GM21390 (cell line): ENCODE data around the gene AP3B1.
"Not testable (repeated sequence)": the region's sequence is repeated elsewhere in the genome, so short reads cannot be mapped to it uniquely, and the experiment has no call there.

ENCODE experiments used
- ATAC-seq: cut with Tn5 transposase; IDR thresholded peaks from one replicate; pipeline ENCODE4 v1.9.1; 2021; ENCODE audit not compliant: unreplicated experiment

AP3B1 gene

DNA sequence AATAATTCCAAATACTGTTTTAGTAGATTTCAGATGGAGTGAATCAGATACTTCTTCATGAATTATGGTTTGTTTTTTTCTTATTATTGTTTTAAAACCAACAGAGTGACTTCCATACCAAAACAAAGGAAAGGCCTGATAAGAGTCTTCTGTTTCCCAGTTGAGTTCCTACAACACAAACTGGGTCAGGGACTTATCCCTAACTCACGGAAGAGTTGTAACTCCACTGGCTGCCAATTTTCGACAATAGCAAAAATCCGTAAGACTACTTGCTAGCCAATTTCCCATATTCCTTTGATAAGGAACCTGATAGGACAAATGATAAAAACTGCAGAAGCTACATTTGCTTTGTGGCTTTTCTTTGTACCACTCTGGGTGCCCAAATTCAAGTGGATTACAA lies 219.2 kb downstream of the AP3B1 start:
- ATAC-seq, result no peak

DNA sequence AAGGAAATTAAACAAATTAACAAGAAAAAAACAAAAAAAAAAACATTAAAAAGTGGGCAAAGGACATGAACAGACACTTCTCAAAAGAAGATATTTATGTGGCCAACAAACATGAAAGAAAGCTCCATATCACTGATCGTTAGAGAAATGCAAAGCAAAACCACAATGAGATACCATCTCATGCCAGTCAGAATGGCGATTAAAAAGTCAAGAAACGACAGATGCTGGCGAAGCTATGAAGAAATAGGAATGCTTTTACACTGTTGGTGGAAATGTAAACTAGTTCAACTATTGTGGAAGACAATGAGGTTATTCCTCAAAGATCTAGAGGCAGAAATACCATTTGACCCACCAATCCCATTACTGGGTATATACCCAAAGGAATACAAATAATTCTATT lies 223.8 kb downstream of the AP3B1 start:
- not testable (repeated sequence) for ATAC-seq

DNA sequence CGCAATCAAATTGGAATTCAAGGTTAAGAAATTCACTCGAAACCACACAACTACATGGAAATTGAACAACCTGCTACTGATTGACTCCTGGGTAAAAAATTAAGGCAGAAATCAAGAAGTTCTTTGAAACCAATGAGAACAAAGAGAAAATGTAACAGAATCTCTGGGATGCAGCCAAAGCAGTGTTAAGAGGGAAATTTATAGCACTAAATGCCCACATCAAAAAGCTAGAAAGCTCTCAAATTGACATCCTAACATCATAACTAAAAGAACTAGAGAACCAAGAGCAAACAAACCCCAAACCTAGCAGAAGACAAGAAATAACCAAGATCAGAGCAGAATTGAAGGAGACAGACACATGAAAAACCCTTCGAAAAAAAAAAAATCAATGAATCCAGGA lies 226.9 kb downstream of the AP3B1 start:
- ATAC-seq, result not testable (repeated sequence)

DNA sequence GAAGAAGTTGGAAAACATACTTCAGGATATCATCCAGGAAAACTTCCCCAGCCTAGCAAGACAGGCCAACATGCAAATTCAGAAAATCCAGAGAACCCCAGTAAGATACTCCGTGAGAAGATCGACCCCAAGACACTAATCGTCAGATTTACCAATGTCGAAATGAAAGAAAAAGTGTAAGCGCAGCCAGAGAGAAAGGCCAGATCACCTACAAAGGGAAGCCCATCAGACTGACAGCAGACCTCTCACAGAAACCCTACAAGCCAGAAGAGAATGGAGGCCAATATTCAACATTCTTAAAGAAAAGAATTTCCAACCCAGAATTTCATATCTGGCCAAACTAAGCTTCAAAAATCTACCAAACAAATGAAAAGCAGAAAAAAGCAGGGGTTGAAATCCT lies 227.8 kb downstream of the AP3B1 start:
- not testable (repeated sequence) for ATAC-seq

DNA sequence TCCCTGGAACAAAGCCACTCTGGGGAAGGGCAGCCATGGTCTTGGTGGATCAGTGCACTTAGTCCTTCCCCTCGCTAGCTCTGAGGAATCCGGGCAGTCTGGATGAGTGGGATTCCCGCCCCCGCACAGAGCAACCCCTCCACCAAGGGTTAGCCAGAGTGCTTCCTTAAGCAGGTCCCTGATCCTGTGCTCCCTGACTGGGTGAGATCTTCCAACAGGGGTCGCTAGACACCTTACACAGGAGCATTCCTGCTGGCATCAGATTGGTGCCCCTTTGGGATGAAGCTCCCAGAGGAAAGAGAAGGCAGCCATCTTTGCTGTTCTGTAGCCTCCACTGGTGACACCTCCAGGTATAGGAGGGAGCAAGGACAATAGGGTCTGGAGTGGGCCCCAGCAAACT lies 228.8 kb downstream of the AP3B1 start:
- ATAC-seq, result no peak

DNA sequence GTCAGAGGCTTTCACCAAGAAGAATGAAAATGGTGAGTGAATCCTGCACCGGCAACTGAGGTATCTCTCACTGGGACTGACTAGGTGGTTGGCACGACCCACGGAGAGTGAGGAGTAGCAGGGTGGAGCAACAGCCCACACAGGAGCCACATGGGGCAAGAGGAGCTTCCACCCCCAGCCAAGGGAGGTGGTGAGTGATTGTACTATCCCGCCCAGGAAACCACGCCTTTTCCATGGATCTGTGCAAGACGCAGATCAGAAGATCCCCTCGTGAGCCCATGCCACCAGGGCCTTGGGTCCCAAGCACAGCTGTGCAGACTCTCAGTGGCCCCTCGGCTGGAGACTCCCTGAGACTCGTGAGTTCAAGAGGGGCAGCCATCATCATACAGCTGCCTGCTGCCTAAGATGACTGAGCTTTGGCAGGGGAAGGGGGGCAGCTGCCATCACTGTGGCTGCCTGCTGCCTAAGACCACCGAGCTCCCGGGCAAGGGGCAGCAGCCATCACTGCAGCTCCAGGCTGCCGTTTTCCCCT lies 229.5 kb downstream of the AP3B1 start:
- no peak for ATAC-seq

DNA sequence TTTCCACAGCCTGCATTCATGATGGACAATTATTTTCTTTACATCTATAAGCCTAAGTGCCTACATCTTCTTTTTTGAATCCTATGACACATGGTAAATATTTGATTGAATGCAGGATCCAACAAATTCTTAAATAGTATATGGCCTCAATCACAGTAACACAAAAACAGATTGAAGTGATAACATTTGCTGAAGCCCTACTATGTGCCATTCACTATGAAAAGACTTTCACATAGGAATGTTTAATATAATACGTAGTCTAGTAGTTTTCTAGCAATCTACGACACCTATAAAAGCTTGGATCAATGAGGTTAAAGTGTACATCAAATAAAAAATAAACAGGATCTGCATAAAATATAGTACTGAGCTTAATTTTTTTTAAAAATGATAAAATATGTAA lies 231.0 kb downstream of the AP3B1 start:
- ATAC-seq, result no peak

DNA sequence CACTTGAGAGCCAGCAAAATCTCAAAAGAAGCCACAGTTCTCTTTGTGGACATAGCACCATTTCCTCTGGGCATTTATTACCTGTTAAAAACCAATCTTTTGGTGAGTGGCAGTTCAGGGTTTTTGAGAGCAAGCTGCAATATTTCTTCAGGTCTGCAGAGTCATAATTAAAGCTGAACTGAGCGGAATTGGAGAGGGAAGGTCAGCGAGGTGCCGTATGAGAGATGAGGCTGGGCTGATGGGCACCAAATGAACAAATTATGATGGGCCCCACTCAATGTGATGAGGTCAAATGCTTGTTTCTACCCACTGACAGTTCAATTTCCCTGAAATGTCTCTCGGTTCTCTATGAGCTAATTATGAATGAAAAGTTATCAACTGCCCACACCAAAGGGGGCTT lies 231.9 kb downstream of the AP3B1 start:
- no peak for ATAC-seq

DNA sequence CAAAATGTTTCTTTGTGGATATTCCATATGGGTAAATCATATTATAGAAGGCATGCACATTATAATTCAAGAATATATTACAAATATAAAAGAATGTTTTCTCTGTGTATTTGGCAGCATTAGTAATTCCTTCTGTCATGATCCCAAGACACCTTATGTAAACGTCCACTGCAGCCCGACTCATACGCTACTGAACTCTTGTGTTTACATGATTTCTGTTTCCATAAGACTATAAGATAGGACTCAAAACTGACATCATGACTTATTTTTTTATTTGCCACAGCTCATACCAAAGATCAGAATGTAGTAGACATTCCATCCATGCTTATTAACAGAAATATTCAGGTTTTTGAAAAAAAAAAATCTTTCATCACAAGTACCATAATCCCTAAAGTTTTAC lies 234.1 kb downstream of the AP3B1 start:
- ATAC-seq, result no peak

DNA sequence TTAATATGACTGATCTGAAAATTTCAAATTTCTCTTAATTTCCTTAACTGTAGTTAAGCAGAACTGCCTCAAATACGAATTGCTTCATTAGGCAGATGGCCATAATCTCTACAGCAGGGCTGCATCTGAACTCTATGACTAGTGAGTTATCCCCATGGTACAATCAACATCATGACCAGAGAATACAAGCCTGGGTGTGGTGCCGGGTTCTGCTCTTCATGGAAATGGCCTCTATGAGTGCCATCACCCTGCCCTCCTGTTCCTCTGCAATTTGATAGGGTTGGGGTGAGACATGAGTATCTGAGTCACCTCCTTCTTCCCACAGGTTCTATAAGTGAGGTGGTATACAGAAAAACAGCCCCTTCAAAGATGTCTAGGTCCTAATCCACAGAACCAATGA lies 235.9 kb downstream of the AP3B1 start:
- no peak for ATAC-seq

DNA sequence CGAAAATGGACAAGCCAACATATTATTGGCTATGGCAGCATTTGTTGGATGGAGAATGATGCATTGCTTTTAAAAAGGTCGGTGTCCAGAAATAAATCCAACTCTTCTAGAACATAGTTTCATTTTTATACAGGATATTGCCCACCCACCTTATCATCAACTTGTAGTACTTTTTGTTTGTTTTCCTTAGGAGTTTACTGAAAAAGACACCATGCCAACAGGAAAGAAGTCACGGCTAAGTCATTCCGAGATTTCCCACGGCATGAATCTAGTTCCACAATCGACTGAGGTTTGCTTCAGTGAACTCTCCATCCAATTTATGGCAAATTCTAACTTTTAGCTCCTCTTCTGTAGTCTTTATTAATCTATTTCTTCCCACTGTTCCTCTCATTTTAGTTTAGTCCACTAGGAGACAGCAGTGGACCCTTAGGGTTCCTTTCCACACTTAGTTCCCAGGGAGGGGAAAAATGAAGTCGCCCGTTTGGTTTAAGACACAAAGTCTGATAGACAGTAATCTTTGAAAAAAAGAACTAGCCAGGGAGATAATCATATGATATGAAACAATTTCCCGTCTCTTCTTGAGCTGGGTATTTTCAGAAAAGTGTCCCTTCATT lies 237.5 kb downstream of the AP3B1 start:
- no peak for ATAC-seq

DNA sequence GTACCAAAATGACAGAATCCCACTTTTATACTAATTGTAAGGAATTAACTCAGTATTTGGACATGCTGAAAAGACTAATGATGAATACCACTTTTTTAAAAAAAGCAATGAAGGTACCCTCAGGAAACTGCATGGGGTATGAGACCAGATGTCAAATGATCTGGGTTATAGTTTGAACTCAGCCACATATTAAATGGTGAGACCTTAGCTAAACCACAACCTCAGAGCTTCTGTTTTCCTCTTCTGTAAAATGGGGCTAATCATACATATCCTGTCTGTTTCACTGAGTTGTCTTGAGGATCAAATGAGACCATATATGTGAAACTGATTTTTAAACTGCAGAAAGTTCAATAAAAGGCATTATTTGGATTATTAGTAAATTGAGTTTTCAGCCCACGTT lies 238.4 kb downstream of the AP3B1 start:
- no peak for ATAC-seq

DNA sequence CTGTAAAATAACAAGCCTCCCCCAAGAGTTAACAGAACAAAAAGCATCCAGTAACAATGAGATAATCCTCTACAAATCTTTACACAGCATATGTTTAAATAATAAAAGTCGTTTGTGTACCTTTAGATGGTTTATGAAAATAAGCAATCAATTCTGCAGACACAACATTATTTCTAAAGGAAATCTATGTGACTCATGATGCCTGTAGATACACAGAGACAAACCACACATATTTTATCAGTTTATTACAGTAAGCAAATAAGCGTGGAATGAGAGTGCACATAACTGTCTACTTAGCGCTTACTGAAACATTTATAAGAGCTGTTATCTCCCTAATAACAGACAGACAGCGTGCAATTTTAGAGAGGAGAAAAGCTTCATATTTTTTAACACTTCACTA lies 243.6 kb downstream of the AP3B1 start:
- no peak for ATAC-seq

DNA sequence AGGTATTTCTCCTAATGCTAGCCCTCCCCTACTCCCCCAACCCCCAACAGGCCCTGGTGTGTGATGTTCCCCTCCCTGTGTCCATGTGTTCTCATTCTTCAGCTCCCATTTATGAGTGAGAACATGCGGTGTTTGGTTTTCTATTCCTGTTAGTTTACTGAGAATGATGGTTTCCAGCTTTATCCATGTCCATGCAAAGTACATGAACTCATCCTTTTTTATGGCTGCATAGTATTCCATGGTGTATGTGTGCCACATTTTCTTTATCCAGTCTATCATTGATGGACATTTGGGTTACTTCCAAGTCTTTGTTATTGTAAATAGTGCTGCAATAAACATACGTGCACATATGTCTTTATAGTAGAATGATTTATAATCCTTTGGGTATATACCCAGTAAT lies 247.7 kb downstream of the AP3B1 start:
- ATAC-seq, result not testable (repeated sequence)

DNA sequence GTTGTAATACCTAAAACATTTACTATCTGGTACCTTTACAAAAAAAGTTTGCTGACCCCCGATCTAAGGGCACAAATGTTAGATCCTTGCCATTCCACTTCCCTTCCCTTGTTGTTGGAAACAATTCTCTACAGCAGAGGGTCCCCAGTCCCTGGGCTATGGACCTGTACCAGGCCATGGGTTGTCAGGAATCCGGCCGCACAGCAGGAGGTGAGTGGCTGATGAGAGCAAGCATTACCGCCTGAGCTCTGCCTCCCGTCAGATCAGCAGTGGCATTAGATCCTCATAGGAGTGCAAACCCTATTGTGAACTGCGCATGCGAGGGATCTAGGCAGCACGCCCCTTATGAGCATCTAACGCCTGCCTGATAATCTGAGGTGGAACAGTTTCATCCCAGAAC lies 248.5 kb downstream of the AP3B1 start:
- ATAC-seq, result no peak

DNA sequence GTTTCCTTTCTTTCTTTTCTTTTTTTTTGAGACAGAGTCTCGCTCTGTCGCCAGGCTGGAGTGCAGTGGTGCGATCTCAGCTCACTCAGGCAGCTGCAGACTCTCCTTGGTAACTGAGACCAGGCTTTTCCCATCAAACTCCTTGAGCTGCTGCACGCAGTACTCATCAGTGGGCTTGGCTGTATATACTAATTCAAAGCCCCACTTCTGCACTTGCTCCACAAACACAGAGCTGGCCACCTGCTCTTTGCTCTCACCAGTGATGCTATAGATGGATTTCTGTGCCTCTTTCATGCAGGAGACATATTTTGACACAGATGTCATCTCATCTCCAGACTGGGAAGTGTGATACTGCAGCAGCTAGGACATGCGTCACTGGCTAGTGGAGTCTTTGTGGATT lies 252.7 kb downstream of the AP3B1 start:
- no peak for ATAC-seq

DNA sequence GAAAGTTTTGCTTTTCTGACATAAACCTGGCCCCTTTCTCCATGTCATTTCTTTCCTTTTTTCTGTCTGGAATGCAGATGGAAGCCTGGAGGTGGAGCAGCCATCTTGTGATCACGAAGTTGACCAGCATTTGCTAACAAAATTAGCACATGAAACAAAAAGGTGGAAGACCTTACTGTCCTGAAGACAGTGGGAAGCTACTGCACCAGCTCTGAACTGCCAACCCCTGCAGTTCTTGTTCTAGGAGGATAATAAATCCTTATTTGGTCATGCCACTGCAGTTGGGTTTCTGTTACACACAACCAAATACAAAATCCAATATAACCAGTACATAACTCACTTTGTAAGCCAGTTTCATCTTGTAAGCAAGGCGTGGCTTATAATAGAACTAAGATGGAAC lies 269.0 kb downstream of the AP3B1 start:
- ATAC-seq, result no peak

DNA sequence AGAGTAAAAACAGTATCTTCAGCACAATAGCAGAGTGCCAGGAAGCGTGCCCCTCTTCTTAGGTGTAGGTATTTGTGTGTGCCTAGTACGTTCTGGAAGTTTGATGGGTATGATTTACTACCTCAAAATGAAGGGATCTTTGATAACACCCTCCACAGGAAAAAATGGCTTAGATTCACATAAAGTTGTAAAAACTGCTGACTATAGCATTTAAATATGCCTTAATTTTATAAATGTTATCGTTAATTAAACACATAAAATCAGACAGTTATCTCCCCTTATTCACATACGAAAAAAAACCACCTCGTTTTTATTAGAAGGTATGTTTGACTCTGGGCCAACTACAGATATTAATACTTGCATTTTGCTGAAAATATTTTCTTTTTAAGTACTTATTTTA lies 274.8 kb downstream of the AP3B1 start:
- ATAC-seq, result no peak

DNA sequence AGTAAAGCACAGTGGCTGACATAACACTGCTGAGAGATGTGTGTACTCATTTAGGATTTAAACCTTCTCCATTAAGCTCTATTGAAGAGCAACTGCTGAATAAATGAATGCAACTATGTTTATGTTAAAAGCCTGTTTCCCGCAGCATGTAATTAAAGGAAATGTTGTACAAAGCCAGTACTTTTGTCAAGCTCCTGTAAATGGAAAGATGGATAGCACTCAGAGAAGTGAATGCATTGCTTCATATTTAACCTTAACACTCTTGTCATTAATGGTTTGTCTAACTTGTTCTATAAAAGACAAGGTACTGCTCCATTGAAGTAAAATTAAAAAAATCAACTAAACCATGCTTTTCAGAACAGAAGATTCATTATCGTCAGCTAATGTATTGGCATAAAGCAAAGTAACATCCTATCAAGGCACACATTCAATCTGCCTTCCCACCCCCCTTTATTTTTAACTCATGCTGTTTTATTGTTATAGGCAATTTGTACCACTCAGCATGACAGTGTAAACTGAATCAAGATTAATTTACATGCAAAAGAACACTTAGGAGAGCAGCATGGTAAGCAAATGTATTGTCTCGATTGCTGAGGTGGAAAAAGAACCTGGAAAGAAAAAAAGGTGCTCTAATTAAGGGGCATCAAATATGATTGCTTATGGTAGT lies 277.5 kb downstream of the AP3B1 start:
- ATAC-seq, result no peak

DNA sequence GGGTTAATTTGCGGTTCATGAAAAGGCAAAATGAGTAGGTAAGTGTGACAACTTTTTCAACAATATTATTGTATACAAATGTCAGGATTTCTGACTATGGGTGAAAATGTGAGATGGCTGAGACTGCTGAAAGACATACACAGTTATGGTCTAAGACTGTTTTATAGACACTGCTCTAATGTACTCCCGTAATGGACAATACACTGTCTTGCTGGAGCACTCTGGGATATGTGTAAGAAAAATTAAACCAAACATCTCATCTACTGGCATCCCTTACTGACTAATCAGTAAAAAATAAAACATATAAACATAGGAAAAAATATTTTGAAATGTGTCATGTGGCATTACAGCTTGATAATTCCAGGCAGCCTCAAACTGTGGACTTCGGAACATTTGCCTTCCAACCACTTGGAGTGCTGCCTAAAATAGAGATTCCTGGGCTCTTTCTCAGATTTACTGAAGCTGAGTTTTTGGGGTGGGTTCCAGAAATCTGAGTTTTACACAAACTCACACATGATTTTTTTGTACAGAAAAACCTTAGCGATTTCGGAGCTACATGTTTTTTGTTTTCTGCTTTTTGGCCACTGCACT lies 284.5 kb downstream of the AP3B1 start:
- ATAC-seq, result no peak

DNA sequence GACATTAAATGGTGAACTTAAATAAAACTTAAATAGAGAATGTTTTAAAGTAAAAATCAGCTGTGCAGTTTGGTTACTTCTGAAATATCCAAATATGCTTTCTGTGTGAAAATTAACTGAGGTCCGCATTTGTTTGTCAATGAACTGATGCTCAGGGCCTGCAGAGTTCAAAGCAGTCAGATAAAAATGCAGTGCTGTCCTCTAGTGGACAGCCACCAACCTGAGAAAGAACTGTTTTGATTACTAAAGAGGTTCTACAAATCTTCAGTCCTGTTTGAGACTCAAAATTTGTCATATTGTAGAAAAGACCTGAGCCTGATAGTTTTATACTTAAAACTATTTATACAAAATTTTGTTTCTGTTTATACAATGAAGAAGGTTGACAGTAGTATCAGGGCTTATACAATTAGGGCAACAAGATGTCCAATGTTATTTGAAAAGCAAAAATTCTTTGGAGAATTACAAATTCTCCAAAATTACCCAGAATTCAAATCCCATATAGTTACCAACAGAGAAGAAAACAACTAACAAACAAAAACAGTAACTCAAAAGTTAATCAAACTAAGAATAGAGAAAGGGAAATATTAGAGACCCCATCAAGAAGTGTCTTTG lies 286.0 kb downstream of the AP3B1 start:
- no peak for ATAC-seq

DNA sequence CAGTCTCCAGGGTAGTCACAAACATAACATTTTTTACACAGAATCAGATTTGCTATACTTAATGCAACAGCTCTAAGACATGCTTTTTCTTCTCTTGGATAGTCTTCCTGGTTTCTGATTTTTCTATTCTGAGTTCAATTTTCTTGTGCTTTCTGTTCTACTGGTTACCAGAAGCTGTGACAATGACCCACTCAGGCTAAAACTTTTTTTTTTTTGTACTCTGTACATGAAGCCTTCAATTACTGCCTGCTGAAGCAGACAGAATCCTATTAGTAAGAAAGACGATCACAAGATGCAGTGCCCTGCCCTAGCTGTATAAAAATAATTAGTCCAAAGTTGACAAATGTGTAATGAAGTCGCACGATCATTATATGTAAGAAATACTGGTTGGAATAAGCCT lies 287.3 kb downstream of the AP3B1 start:
- ATAC-seq, result no peak
